ENCODE measurements around the gene RIOX2. TPM values are rescaled to one million over a fixed set of nuclear protein-coding genes. Genes with fewer than 3 reads are reported as not detected.

The RIOX2 gene
- total and polyA plus RNA-seq, 5 donors from 2014 or later = 21.8 to 32.2 (median 29.0) TPM

Other genes starting within 250 kb of the RIOX2 start
- 1.7 TPM for gene ARL6, start 207.7 kb downstream of the RIOX2 start, total RNA-seq
- 1 to 10 TPM; 2.3 to 3.2 (median 2.9) TPM for gene ARL6, start 207.7 kb downstream of the RIOX2 start, polyA plus RNA-seq
- gene CRYBG3, start 150.4 kb downstream of the RIOX2 start, total RNA-seq = 4.4 TPM
- 1 to 10 TPM; 1.1 to 1.5 (median 1.3) TPM for gene CRYBG3, start 150.4 kb downstream of the RIOX2 start, polyA plus RNA-seq
- gene GABRR3, start 62.9 kb upstream of the RIOX2 start, total RNA-seq = not detected
- not detected for gene GABRR3, start 62.9 kb upstream of the RIOX2 start, polyA plus RNA-seq
- gene OR5AC2, start 114.7 kb upstream of the RIOX2 start, total RNA-seq = not detected
- not detected for gene OR5AC2, start 114.7 kb upstream of the RIOX2 start, polyA plus RNA-seq
- gene OR5H1, start 158.3 kb upstream of the RIOX2 start, total RNA-seq = not detected
- gene OR5H1, start 158.3 kb upstream of the RIOX2 start, polyA plus RNA-seq = not detected
- not detected for gene OR5H14, start 175.0 kb upstream of the RIOX2 start, total RNA-seq
- gene OR5H14, start 175.0 kb upstream of the RIOX2 start, polyA plus RNA-seq = not detected
- gene OR5H15, start 194.3 kb upstream of the RIOX2 start, total RNA-seq = not detected
- gene OR5H15, start 194.3 kb upstream of the RIOX2 start, polyA plus RNA-seq = not detected